CD14-positive monocyte (primary cell): ENCODE measurements around the gene AMPH. TPM values are rescaled to one million over a fixed set of nuclear protein-coding genes. Genes with fewer than 3 reads are reported as not detected.

Experiments used
- DNase-seq, 3 donors: peaks; one replicate each; pipeline ENCODE4 v3.0.0-alpha.2; 2011 to 2022
- H2AFZ ChIP-seq: 2 replicates; pipeline ENCODE4 v1.6.0; 2012; ENCODE audit warnings: mild to moderate bottlenecking, low read depth, low read length, inconsistent platforms; ENCODE audit not compliant: insufficient read depth, poor library complexity, severe bottlenecking
- H3K27ac ChIP-seq, 2 donors: 1 replicate in 1 of 2; 2 replicates in 1 of 2; pipeline ENCODE4 v1.5.1; 2012 to 2013; ENCODE audit warnings: low read length in 2 of 2, control low read depth in 1 of 2, inconsistent platforms in 1 of 2, low read depth in 1 of 2, mild to moderate bottlenecking in 1 of 2
- H3K27me3 ChIP-seq, 2 donors: one replicate each; pipeline versions ENCODE4 v1.6.0 to v1.6.1; 2011 to 2013; ENCODE audit warnings: low read length in 2 of 2; ENCODE audit not compliant: control insufficient read depth in 2 of 2, insufficient read depth in 2 of 2
- H3K36me3 ChIP-seq, 2 donors: replicated peaks in 1 of 2; 1 replicate in 1 of 2; 2 replicates in 1 of 2; pipeline versions ENCODE4 v1.5.1 to v1.6.1; 2012 to 2013; ENCODE audit warnings: low read length in 2 of 2, control low read depth in 1 of 2, inconsistent platforms in 1 of 2, mild to moderate bottlenecking in 1 of 2; ENCODE audit not compliant: insufficient read depth in 2 of 2, control insufficient read depth in 1 of 2
- H3K4me1 ChIP-seq, 2 donors: 1 replicate in 1 of 2; 2 replicates in 1 of 2; pipeline versions ENCODE4 v1.5.1 to v1.6.1; 2012 to 2013; ENCODE audit warnings: low read length in 2 of 2, control low read depth in 1 of 2, inconsistent platforms in 1 of 2, mild to moderate bottlenecking in 1 of 2, moderate library complexity in 1 of 2; ENCODE audit not compliant: insufficient read depth in 2 of 2, control insufficient read depth in 1 of 2
- H3K4me2 ChIP-seq: replicated peaks from 2 replicates; pipeline ENCODE3; 2012; ENCODE audit warnings: low read length, moderate library complexity, mild to moderate bottlenecking; ENCODE audit not compliant: poor library complexity, severe bottlenecking; ENCODE audit errors: extremely low read depth
- H3K4me3 ChIP-seq, 3 experiments: fragments of 200-600 bp in 1 of 3; sonication (generic) in 1 of 3; replicated peaks in 1 of 3; 1 replicate in 2 of 3; 2 replicates in 1 of 3; pipeline ENCODE4 v1.5.1; 2011 to 2013; ENCODE audit warnings: low read length in 3 of 3, mild to moderate bottlenecking in 3 of 3, control low read depth in 2 of 3, low read depth in 2 of 3, inconsistent platforms in 1 of 3, moderate library complexity in 1 of 3
- H3K79me2 ChIP-seq: 2 replicates; pipeline ENCODE4 v1.6.0; 2012; ENCODE audit warnings: mild to moderate bottlenecking, control low read depth, inconsistent platforms, low read length, moderate library complexity; ENCODE audit not compliant: insufficient read depth
- H3K9ac ChIP-seq: 2 replicates; pipeline ENCODE4 v1.6.0; 2017; ENCODE audit warnings: low read length, mild to moderate bottlenecking; ENCODE audit not compliant: insufficient read depth, poor library complexity, severe bottlenecking
- H3K9me3 ChIP-seq, 2 donors: replicated peaks in 1 of 2; 1 replicate in 1 of 2; 2 replicates in 1 of 2; pipeline versions ENCODE4 v1.5.1 to v1.6.1; 2012 to 2013; ENCODE audit warnings: low read length in 2 of 2, control low read depth in 1 of 2; ENCODE audit not compliant: control insufficient read depth in 1 of 2, insufficient read depth in 1 of 2
- H4K20me1 ChIP-seq: 2 replicates; pipeline ENCODE4 v1.6.0; 2012; ENCODE audit warnings: mild to moderate bottlenecking, low read length, control low read depth, moderate library complexity; ENCODE audit not compliant: insufficient read depth
- H3K27ac Mint-ChIP-seq, 7 donors: one replicate each; pipeline ENCODE4 v1.8.0; 2020; ENCODE audit warnings: mild to moderate bottlenecking in 7 of 7, mixed read lengths in 7 of 7, moderate library complexity in 6 of 7, inconsistent platforms in 2 of 7
- H3K27me3 Mint-ChIP-seq, 3 donors: one replicate each; pipeline ENCODE4 v1.8.0; 2021 to 2022; ENCODE audit warnings: low read depth in 3 of 3, mild to moderate bottlenecking in 3 of 3, mixed read lengths in 3 of 3, moderate library complexity in 3 of 3, inconsistent platforms in 1 of 3
- H3K36me3 Mint-ChIP-seq, 2 donors: one replicate each; pipeline ENCODE4 v1.8.0; 2020; ENCODE audit warnings: mixed read lengths in 2 of 2, inconsistent platforms in 1 of 2, mild to moderate bottlenecking in 1 of 2
- H3K4me1 Mint-ChIP-seq: one replicate; pipeline ENCODE4 v1.8.0; 2020; ENCODE audit warnings: mild to moderate bottlenecking, mixed read lengths
- H3K4me3 Mint-ChIP-seq, 2 donors: one replicate each; pipeline ENCODE4 v1.8.0; 2020; ENCODE audit warnings: mild to moderate bottlenecking in 2 of 2, mixed read lengths in 2 of 2, moderate library complexity in 1 of 2
- H3K9me3 Mint-ChIP-seq, 7 donors: one replicate each; pipeline ENCODE4 v1.8.0; 2020 to 2022; ENCODE audit warnings: mixed read lengths in 7 of 7, mild to moderate bottlenecking in 6 of 7, moderate library complexity in 6 of 7, inconsistent platforms in 2 of 7
- CTCF ChIP-seq: fragments of 200-600 bp; IDR thresholded peaks from one replicate; pipeline ENCODE4 v1.8.0; 2022; ENCODE audit warnings: antibody characterized with exemption, mild to moderate bottlenecking
- WGBS: methylation state at CpG from one replicate; pipeline ENCODE4 v1.1.5; 2013; ENCODE audit warnings: missing lambda C conversion rate; ENCODE audit not compliant: insufficient coverage; 5-methylcytosine and 5-hydroxymethylcytosine counted together
- intact Hi-C, 2 donors: fragments of 100-400 bp; cut with micrococcal nuclease; formaldehyde crosslinking; loops; one replicate each; pipeline versions ENCODE4 v1.15.0 to v1.15.1; 2023
- polyA plus RNA-seq, 3 donors: library from polyadenylated mRNA; depleted of rRNA in 1 of 3; unstranded in 2 of 3; stranded (reverse) in 1 of 3; fragments of 300-500 nt in 2 of 3; fragments of >200 nt in 1 of 3; fragmentation: Illumina TruSeq in 2 of 3; gene quantifications; 1 replicate in 2 of 3; 2 replicates in 1 of 3; pipeline ENCODE4 v1.2.3, GENCODE V29; 2012 to 2021

AMPH gene
- polyA plus RNA-seq, 3 donors, result 0.61 to 0.96 (median 0.67) TPM

GRCh38 chr7:38481401-38481800, 149.8 kb downstream of the AMPH start:
- no peak overlapping the region for H3K4me3 Mint-ChIP-seq
- H3K9ac ChIP-seq, result no peak overlapping the region
- peaks cover 5 to 21% (median 10%) of the 10 kb centered on the region in 7 donors for H3K9me3 Mint-ChIP-seq
- intact Hi-C loops, result no loop called here
- H3K4me1 Mint-ChIP-seq, result no peaks in the 10 kb centered on the region
- H3K79me2 ChIP-seq, result no peaks in the 10 kb centered on the region
- no peaks in the 10 kb centered on the region for H3K36me3 Mint-ChIP-seq
- no peak for DNase-seq
- H3K9me3 ChIP-seq, result peaks cover 0 to 11% of the 10 kb centered on the region in 2 donors
- H3K27me3 Mint-ChIP-seq, result peaks cover 0 to 4% (median 4%) of the 10 kb centered on the region in 3 donors
- H3K4me3 ChIP-seq, result no peak overlapping the region
- H3K4me1 ChIP-seq, result no peaks in the 10 kb centered on the region
- H4K20me1 ChIP-seq, result no peaks in the 10 kb centered on the region
- no peaks in the 10 kb centered on the region for H3K27me3 ChIP-seq
- H3K36me3 ChIP-seq, result no peaks in the 10 kb centered on the region
- no peak overlapping the region for H3K4me2 ChIP-seq
- no peak for TF ChIP-seq CTCF
- no peak overlapping the region for H3K27ac ChIP-seq
- H2AFZ ChIP-seq, result no peak overlapping the region
- WGBS, result no CpG with 5 or more reads among the region's 2 CpGs
- no peak overlapping the region for H3K27ac Mint-ChIP-seq

GRCh38 chr7:38478404-38478803, 152.8 kb downstream of the AMPH start:
- DNase-seq, result no peak
- Histone ChIP-seq H3K4me2 (no peak overlapping the region), H3K27me3 (no peaks in the 10 kb centered on the region), H3K4me1 (no peaks in the 10 kb centered on the region), H3K9me3 (peaks cover 0 to 11% of the 10 kb centered on the region in 2 donors), H4K20me1 (no peaks in the 10 kb centered on the region), H3K36me3 (no peaks in the 10 kb centered on the region), H3K9ac (no peak overlapping the region), H3K4me3 (no peak overlapping the region), H2AFZ (no peak overlapping the region), H3K79me2 (no peaks in the 10 kb centered on the region), H3K27ac (no peak overlapping the region)
- WGBS, result 100% methylated on average over 1 of the region's 3 CpGs
- no peak overlapping the region for H3K4me3 Mint-ChIP-seq
- peaks cover 5 to 21% (median 7%) of the 10 kb centered on the region in 7 donors for H3K9me3 Mint-ChIP-seq
- intact Hi-C loops, result no loop called here
- H3K4me1 Mint-ChIP-seq, result no peaks in the 10 kb centered on the region
- no peak overlapping the region for H3K27ac Mint-ChIP-seq
- peaks cover 0 to 4% (median 1%) of the 10 kb centered on the region in 3 donors for H3K27me3 Mint-ChIP-seq
- H3K36me3 Mint-ChIP-seq, result no peaks in the 10 kb centered on the region
- TF ChIP-seq CTCF, result no peak
